Measurements from ENCODE around the gene SLC35F3. TPM values are rescaled to one million over a fixed set of nuclear protein-coding genes. Genes with fewer than 3 reads are reported as not detected.
"Not testable (repeated sequence)": the region's sequence is repeated elsewhere in the genome, so short reads cannot be mapped to it uniquely, and the experiment has no call there.

The SLC35F3 gene
- total RNA-seq, 1 donor from 2014 or later, result 8.7 TPM

DNA sequence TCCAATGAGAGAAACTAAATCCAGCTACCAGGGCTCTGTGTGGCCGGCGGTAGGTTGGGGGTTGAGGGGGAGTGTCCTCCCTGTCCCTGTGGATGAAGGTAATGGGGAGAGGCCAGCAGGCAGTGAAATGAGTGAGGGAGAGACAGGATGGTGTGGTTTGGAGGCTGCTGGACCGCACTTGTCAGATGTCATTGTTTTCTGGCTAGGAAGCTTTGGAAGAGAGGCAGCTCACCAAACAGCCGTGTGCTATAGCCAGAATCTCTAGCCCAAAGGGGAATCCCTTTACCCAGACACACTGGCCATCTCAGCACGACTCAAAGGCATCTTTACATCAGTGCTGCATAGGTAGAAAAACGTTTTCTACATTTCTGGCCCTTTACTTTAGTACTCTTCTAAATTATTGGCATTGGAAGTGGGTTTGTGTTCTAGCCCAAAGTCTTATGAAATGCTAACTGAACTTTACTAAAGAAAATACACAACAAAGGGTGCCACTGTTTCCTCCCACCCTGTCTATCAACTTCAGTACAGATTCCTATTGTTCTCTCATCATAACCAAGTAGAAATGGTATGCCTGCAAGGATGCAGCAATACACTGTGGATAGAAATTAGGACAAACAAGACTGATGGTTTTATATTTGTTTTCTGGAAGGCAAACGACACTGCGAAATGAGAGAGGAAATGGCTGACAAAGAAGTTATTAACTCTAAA, 372.8 kb downstream of the SLC35F3 start:
- intact Hi-C loops (cut with micrococcal nuclease), result no loop called here

DNA sequence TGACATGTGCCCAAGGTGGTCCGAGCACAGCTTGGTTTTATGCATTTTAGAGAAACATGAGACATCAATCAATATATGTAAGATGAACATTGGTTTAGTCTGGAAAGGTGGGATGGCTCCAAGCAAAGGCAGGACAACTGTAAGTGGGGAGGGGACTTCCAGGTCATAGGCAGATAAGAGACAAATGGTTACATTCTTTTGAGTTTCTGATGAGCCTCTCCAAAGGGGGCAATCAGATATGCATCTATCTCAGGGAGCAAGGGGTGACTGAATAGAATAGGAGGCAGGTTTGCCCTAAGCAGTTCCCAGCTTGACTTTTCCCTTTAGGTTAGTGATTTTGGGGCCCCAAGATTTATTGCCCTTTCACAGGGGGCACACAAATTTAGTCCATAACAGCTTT, 374.5 kb downstream of the SLC35F3 start:
- intact Hi-C loops (cut with micrococcal nuclease), result no loop called here

DNA sequence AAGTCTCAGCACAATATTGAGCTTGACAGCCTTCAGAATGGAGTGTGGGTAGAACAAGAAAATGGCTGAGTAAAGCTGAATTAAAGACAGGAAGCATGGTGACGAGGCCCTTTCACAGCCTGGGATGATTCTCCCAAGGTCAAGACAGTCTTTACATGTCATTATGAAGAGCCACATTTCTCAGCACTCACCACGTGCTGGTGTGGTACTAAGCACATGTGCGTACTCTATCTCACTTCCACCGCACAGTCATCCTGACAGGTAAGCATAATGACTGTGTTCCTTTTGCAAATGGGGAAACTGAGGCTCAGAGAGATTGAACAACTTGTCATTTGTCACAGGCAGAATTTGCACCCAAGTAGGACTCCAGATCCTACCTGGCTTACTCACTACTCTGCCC, 376.0 kb downstream of the SLC35F3 start:
- intact Hi-C loops (cut with micrococcal nuclease), result no loop called here

DNA sequence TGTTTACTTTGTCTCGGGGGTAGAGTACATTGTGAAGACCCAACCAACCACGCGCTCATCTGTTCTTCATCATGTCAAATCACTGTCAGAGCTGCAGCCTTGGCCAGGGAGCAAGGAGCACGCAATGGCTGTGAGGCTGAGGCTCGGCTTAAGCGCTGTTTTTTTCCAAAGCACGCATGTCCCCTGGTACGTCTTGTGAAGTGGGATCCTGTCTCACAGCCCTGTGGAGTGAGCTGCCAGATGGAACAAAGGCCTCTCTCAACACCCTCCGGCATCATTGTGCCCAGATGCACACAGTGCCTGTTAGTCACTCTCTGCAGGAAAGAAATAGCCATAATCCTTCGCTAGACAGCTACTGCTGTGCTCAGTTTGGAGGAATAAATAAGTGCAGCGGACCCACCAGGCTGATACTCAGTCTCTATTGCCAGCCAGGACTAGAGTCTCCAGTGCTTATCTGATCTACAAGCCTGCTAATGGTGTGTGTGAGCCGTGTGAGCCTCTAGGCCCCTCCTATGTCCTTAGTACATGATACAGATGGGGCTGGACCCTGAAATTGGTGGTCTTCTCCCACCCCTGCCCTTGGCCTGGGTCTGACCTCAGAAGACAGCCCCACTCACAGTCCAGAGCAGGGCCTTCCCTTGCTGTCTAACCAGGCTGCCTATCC, 377.5 kb downstream of the SLC35F3 start:
- intact Hi-C loops (cut with micrococcal nuclease), result no loop called here

GRCh38 chr1:234286206-234286605, 381.7 kb downstream of the SLC35F3 start:
- intact Hi-C loops (cut with micrococcal nuclease), result no loop called here

DNA sequence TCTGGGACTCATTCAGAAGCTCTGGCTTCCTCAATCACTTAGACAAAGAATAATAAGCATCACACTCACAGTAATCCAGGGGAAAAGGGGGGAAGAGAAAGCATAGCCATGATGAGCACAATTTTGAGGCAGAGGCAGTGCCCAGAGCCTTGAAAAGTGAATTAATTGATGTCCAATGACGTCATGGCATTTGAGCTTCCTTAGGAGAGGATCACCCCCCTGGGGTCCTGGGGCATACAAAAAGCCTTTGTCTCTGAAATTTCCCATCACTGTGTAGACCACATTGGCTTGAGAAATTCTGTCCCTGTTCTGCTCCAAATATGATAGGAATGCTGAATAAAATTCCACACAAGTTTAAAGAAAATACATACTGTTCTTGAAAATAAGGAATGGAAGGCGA, 384.5 kb downstream of the SLC35F3 start:
- intact Hi-C loops (cut with micrococcal nuclease), result no loop called here

GRCh38 chr1:234289538-234290305, 385.2 kb downstream of the SLC35F3 start:
- intact Hi-C loops (cut with micrococcal nuclease), result no loop called here

DNA sequence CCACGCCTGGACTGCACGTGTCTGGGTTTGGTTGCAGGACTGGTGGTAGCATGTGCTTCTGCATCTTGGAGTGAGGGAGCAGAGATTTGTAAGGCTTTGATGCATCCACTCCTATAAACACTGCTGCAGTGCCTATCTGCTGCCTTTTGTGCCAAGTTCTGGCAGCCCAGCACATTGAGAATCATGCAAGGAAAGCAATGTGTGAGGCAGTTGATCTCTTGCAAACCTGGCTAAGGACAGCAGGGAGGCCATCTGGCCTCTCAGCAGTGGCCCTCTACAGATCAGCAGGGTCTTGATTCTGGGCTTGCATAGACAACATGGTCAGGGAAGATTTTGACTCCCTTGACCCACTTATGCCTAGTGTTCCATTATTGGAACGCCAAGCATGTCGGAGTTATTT, 387.5 kb downstream of the SLC35F3 start:
- intact Hi-C loops (cut with micrococcal nuclease), result no loop called here

- intact Hi-C loops (cut with micrococcal nuclease), result no loop called here
Observed at GRCh38 chr1:234292548-234292947, 388.1 kb downstream of the SLC35F3 start.

DNA sequence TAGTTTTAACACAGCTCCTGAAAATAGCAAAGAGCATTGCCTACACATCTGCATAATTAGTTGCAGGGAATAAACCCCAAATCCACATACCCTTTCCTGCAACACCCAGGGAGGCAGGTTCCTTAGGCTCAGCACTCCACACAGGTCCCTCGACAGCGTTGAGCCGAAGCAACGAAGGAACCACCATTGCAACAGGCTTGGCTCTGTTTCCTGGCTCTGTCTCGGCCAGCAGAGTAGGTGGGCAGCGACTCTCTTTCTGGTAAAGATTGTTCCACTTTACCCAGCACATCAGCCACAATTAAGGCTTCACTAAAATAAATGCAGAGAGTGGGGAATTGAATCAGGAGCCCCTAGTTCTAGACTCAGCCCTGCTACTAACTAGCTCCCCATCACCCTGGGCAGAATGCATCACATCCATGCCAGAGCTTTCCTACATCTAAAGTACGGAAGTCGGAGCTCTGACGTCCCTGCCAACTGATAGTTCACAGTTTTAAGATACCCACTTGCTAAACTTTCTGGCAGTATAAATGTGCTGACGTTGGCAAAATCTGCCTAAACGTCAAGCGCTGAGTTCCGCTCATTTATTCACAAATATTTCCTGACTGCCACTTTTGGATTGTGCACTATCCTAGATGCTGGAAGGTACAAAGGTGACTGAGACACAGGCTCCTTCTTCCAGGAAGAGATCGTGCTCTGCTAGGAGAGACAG, 389.8 kb downstream of the SLC35F3 start:
- intact Hi-C loops (cut with micrococcal nuclease), result no loop called here

DNA sequence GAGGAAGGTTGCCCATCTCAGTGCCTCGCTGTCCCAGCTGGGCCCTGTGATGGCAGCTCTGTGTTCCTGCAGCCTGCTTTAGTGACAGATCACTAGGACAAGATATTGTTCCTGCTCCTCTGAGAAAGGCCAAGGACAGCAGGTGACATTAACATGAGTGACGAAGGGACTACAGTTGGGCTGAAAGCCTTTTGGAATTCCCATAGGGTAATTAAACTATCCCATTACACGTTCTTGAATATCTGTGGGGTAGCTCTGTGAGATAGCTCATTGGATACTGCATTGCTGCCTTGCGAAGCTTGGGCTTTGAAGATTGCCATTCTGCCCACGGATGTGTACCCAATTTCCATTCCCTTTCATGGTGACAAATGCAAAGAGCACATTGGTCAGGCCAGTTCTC, 390.6 kb downstream of the SLC35F3 start:
- intact Hi-C loops (cut with micrococcal nuclease), result no loop called here

DNA sequence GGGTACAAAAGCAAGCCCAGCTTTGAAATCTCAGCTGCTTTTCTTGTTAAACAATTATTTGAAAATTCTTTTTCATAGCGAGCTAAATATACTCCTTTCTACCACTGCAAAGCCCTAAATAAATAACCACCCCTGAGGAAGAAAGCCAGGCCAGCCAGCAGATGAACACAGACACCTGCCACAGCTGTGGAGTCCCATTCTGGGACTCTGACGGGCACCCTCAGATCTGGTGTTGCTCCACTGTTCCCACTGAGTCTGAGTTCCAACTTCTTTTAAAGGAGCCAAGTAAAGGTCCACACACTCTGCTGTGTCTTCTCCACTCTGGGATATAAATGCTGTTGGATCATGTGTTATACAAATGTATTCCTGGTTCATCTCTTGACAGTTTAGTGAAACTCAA, 391.1 kb downstream of the SLC35F3 start:
- intact Hi-C loops (cut with micrococcal nuclease), result no loop called here

- intact Hi-C loops (cut with micrococcal nuclease), result no loop called here
Observed at GRCh38 chr1:234296496-234296895, 392.0 kb downstream of the SLC35F3 start.

GRCh38 chr1:234297668-234298067, 393.2 kb downstream of the SLC35F3 start:
- intact Hi-C loops (cut with micrococcal nuclease), result no loop called here

DNA sequence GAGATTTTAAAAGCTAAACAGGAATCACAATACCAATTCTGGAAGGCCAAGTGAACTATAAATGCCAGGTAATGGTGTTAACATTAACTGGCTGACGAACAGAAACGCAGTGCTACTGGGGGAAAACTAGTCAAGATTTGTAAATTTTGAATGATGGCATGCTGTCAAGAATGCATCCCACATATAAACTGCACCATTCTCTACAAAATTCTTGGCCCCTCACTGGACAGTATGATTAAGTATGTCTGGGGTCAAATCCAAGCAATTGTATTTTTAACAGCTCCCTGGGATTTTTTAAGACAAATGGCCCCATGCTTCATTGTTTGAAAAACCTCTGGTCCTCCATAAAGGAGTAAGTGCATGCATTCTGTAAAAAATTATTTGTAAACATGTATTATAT, 395.6 kb downstream of the SLC35F3 start:
- intact Hi-C loops (cut with micrococcal nuclease), result no loop called here

GRCh38 chr1:234301663-234302062, 397.2 kb downstream of the SLC35F3 start:
- intact Hi-C loops (cut with micrococcal nuclease), result not testable (repeated sequence)

GRCh38 chr1:234302354-234302962, 398.0 kb downstream of the SLC35F3 start:
- intact Hi-C loops (cut with micrococcal nuclease), result no loop called here

DNA sequence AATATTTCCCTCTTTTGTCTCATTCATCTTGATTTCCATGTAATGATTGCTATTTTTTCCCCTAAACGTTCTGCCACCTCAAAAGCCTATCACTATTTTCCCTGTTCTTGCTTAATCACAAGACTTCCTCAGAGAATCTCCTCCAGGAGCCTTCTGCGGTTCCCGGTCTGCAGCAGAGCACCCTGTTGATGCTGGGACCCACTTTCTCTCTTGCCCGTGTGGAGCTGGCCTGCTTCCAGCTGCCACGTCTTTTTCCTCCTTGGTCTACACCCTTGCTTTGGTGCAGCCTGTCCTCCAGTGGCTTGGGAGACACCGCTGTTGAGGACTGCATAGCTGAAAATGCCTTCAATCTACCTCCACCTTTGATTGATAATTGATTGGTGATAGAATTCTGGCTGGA, 398.8 kb downstream of the SLC35F3 start:
- intact Hi-C loops (cut with micrococcal nuclease), result no loop called here

DNA sequence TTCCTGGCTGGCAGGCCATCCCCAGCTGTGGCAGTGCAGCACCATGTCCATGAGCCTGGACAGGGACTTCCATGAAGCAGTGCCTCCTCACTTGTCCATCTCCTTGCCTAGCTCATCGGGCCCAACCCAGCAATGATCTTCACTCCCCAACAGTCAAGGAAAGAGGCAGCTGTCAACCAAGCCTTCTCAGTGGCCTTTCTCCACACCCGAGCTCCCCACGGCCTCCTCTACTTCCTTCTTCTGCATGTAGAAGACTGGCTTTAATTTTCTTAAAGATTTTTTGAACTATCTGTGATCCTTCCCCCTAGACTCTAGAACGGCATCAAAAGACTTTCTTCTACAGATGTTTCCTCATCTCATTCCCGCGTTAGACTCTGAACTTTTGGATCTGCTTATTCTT, 403.2 kb downstream of the SLC35F3 start:
- intact Hi-C loops (cut with micrococcal nuclease), result no loop called here

GRCh38 chr1:234309243-234309597, 404.7 kb downstream of the SLC35F3 start:
- intact Hi-C loops (cut with micrococcal nuclease), result no loop called here

Data from T-helper 1 cell treated with Interleukin-12 subunit alpha and Interleukin-12 subunit beta and Interleukin-4 antibody, amounts not matched to agents 30 ng/mL and 1 ng/mL, for 36 hours (primary cell).